Uterus (tissue), 4 donors: ENCODE measurements around the gene RGS6. TPM values are rescaled to one million over a fixed set of nuclear protein-coding genes. Genes with fewer than 3 reads are reported as not detected.

Experiments used
- DNase-seq, 2 donors: peaks; one replicate each; pipeline ENCODE4 v3.0.0-alpha.2; 2019 to 2020
- H3K27ac ChIP-seq, 2 donors: fragments of 200-600 bp; sonication (generic); 1 replicate in 1 of 2; 2 replicates in 1 of 2; pipeline ENCODE4 v1.5.1; 2016 to 2018
- H3K27me3 ChIP-seq, 2 donors: fragments of 200-600 bp; sonication (generic); one replicate each; pipeline ENCODE4 v1.5.1; 2018 to 2019; ENCODE audit warnings: control low read depth in 1 of 2
- H3K36me3 ChIP-seq, 2 donors: fragments of 200-600 bp; sonication (generic); one replicate each; pipeline ENCODE4 v1.5.1; 2019; ENCODE audit warnings: control low read depth in 1 of 2
- H3K4me1 ChIP-seq, 2 donors: fragments of 200-600 bp; sonication (generic); one replicate each; pipeline ENCODE4 v1.5.1; 2018 to 2019; ENCODE audit warnings: control low read depth in 1 of 2
- H3K4me3 ChIP-seq, 2 donors: fragments of 200-600 bp; sonication (generic); 1 replicate in 1 of 2; 2 replicates in 1 of 2; pipeline ENCODE4 v1.5.1; 2018 to 2019; ENCODE audit warnings: mild to moderate bottlenecking in 1 of 2
- H3K9me3 ChIP-seq, 2 donors: fragments of 200-600 bp; sonication (generic); one replicate each; pipeline ENCODE4 v1.5.1; 2019; ENCODE audit warnings: control low read depth in 1 of 2
- CTCF ChIP-seq, 4 experiments: fragments of 200-600 bp in 2 of 4; fragments of 450-650 bp in 2 of 4; sonication (generic) in 2 of 4; IDR thresholded peaks; one replicate each; pipeline ENCODE4 v1.5.1; 2016 to 2019; ENCODE audit warnings: antibody characterized with exemption in 4 of 4, mild to moderate bottlenecking in 2 of 4, moderate library complexity in 1 of 4
- POLR2A ChIP-seq, 2 donors: fragments of 450-650 bp; IDR thresholded peaks; one replicate each; pipeline ENCODE4 v1.6.1; 2016; ENCODE audit warnings: antibody characterized with exemption in 2 of 2, mild to moderate bottlenecking in 1 of 2, moderate library complexity in 1 of 2
- intact Hi-C: fragments of 100-400 bp; cut with DNase I; formaldehyde crosslinking; loops from one replicate; pipeline ENCODE4 v1.15.1; 2023; ENCODE audit warnings: low total_unique reads
- total RNA-seq, 4 donors: library from RNA; depleted of rRNA in 3 of 4; stranded (reverse); fragments of >200 nt in 3 of 4; gene quantifications; one replicate each; pipeline versions ENCODE4 v1.1.0 to v1.2.4, GENCODE V29; 2014 to 2023
- donor health status: DM: yes; HTN: yes; CAD: no.

Gene RGS6
- total RNA-seq, 4 donors from 2014 or later, result 1.0 to 7.4 (median 6.2) TPM; not detected in 1

- intact Hi-C loops, result no loop called here
Observed at GRCh38 chr14:71960494-71961353, 28.5 kb downstream of the RGS6 start.

GRCh38 chr14:71961972-71962371 lies 29.7 kb downstream of the RGS6 start:
- TF ChIP-seq POLR2A (IDR thresholded peaks at IDR 0.05) (no peak), CTCF (IDR thresholded peaks at IDR 0.05) (no peak)
- H3K36me3 ChIP-seq, result no peaks in the 10 kb centered on the region

More at GRCh38 chr14:71960494-71961353, 28.5 kb downstream of the RGS6 start:
- Histone ChIP-seq H3K4me3 (no peak overlapping the region), H3K4me1 (no peaks in the 10 kb centered on the region), H3K27me3 (no peaks in the 10 kb centered on the region), H3K27ac (no peak overlapping the region), H3K9me3 (no peaks in the 10 kb centered on the region), H3K36me3 (no peaks in the 10 kb centered on the region)
- DNase-seq, result no peak
- no peak for TF ChIP-seq POLR2A (IDR thresholded peaks at IDR 0.05)
- TF ChIP-seq CTCF (IDR thresholded peaks at IDR 0.05), result no peak

GRCh38 chr14:71964716-71965115 lies 32.5 kb downstream of the RGS6 start:
- no peak overlapping the region for H3K4me3 ChIP-seq
- H3K9me3 ChIP-seq, result no peaks in the 10 kb centered on the region
- intact Hi-C loops, result no loop called here
- H3K27ac ChIP-seq, result no peak overlapping the region
- H3K27me3 ChIP-seq, result no peaks in the 10 kb centered on the region
- H3K36me3 ChIP-seq, result no peaks in the 10 kb centered on the region
- DNase-seq, result no peak
- no peak for TF ChIP-seq POLR2A (IDR thresholded peaks at IDR 0.05)
- no peak for TF ChIP-seq CTCF (IDR thresholded peaks at IDR 0.05)
- no peaks in the 10 kb centered on the region for H3K4me1 ChIP-seq

More at GRCh38 chr14:71961972-71962371, 29.7 kb downstream of the RGS6 start:
- Histone ChIP-seq H3K9me3 (no peaks in the 10 kb centered on the region), H3K4me3 (no peak overlapping the region), H3K27ac (no peak overlapping the region), H3K27me3 (no peaks in the 10 kb centered on the region), H3K4me1 (no peaks in the 10 kb centered on the region)
- intact Hi-C loops, result no loop called here
- DNase-seq, result no peak

GRCh38 chr14:71966528-71966927 lies 34.3 kb downstream of the RGS6 start:
- Histone ChIP-seq H3K4me1 (no peaks in the 10 kb centered on the region), H3K27me3 (no peaks in the 10 kb centered on the region), H3K27ac (no peak overlapping the region), H3K9me3 (no peaks in the 10 kb centered on the region), H3K4me3 (no peak overlapping the region), H3K36me3 (no peaks in the 10 kb centered on the region)
- no peak for TF ChIP-seq CTCF (IDR thresholded peaks at IDR 0.05)
- no peak for TF ChIP-seq POLR2A (IDR thresholded peaks at IDR 0.05)
- intact Hi-C loops, result no loop called here
- no peak for DNase-seq

GRCh38 chr14:71967704-71968103 lies 35.5 kb downstream of the RGS6 start:
- Histone ChIP-seq H3K27me3 (no peaks in the 10 kb centered on the region), H3K36me3 (no peaks in the 10 kb centered on the region), H3K27ac (no peak overlapping the region), H3K4me1 (no peaks in the 10 kb centered on the region), H3K9me3 (no peaks in the 10 kb centered on the region), H3K4me3 (no peak overlapping the region)
- intact Hi-C loops, result no loop called here
- no peak for TF ChIP-seq POLR2A (IDR thresholded peaks at IDR 0.05)
- no peak for DNase-seq
